ENCODE data around the gene GPC6. TPM values are rescaled to one million over a fixed set of nuclear protein-coding genes. Genes with fewer than 3 reads are reported as not detected.

GPC6 gene
- polyA plus RNA-seq, 1 donor from 2014 or later: 9.0 TPM

- H3K79me2 ChIP-seq (replicated peaks; ENCODE audit: insufficient read depth, low read length): no peaks in the 10 kb centered on the region
- no peaks in the 10 kb centered on the region for H3K36me3 ChIP-seq (ENCODE audit: insufficient read depth, low read length)
- H3K9me3 ChIP-seq (ENCODE audit: low read length): no peaks in the 10 kb centered on the region
- no peak overlapping the region for H3K4me3 ChIP-seq (ENCODE audit: low read length)
- no peak overlapping the region for H3K27ac ChIP-seq (ENCODE audit: low read length)
- TF ChIP-seq RAD21 (conservative IDR thresholded peaks at IDR 0.05): no peak
- no peaks in the 10 kb centered on the region for H3K9me2 ChIP-seq (ENCODE audit: insufficient read depth, low read length)
- no peak overlapping the region for H2AFZ ChIP-seq (ENCODE audit: low read depth, low read length)
- no peak overlapping the region for H3K4me2 ChIP-seq (ENCODE audit: low read length)
- no peaks in the 10 kb centered on the region for H3F3A ChIP-seq (ENCODE audit: insufficient read depth, low read length, poor library complexity, severe bottlenecking)
- H3K9ac ChIP-seq (ENCODE audit: low read length): no peak overlapping the region
- H3K27me3 ChIP-seq (ENCODE audit: insufficient read depth, low read depth, low read length): no peaks in the 10 kb centered on the region
- H4K20me1 ChIP-seq (ENCODE audit: insufficient read depth): no peaks in the 10 kb centered on the region
Observed at GRCh38 chr13:94174009-94174408, 947.4 kb downstream of the GPC6 start.

GRCh38 chr13:94175076-94175475 is 948.5 kb downstream of the GPC6 start:
- no peak overlapping the region for H3K4me3 ChIP-seq (ENCODE audit: low read length)
- H3K27me3 ChIP-seq (ENCODE audit: insufficient read depth, low read depth, low read length): no peaks in the 10 kb centered on the region
- H3K9me2 ChIP-seq (ENCODE audit: insufficient read depth, low read length): no peaks in the 10 kb centered on the region
- no peak overlapping the region for H3K27ac ChIP-seq (ENCODE audit: low read length)
- no peak for TF ChIP-seq POLR2AphosphoS5 (IDR thresholded peaks at IDR 0.05)
- H3K9ac ChIP-seq (ENCODE audit: low read length): no peak overlapping the region
- H2AFZ ChIP-seq (ENCODE audit: low read depth, low read length): no peak overlapping the region
- no peaks in the 10 kb centered on the region for H3K79me2 ChIP-seq (replicated peaks; ENCODE audit: insufficient read depth, low read length)
- H3F3A ChIP-seq (ENCODE audit: insufficient read depth, low read length, poor library complexity, severe bottlenecking): no peaks in the 10 kb centered on the region
- H3K4me2 ChIP-seq (ENCODE audit: low read length): no peak overlapping the region
- no peaks in the 10 kb centered on the region for H3K36me3 ChIP-seq (ENCODE audit: insufficient read depth, low read length)
- no peaks in the 10 kb centered on the region for H4K20me1 ChIP-seq (ENCODE audit: insufficient read depth)
- H3K9me3 ChIP-seq (ENCODE audit: low read length): no peaks in the 10 kb centered on the region

GRCh38 chr13:94176561-94176960 is 950.0 kb downstream of the GPC6 start:
- Histone ChIP-seq H4K20me1 (ENCODE audit: insufficient read depth) (no peaks in the 10 kb centered on the region), H3K36me3 (ENCODE audit: insufficient read depth, low read length) (no peaks in the 10 kb centered on the region), H3K4me3 (ENCODE audit: low read length) (no peak overlapping the region), H2AFZ (ENCODE audit: low read depth, low read length) (no peak overlapping the region), H3K27me3 (ENCODE audit: insufficient read depth, low read depth, low read length) (no peaks in the 10 kb centered on the region), H3K27ac (ENCODE audit: low read length) (no peak overlapping the region), H3K9ac (ENCODE audit: low read length) (no peak overlapping the region), H3K9me2 (ENCODE audit: insufficient read depth, low read length) (no peaks in the 10 kb centered on the region), H3K4me2 (ENCODE audit: low read length) (no peak overlapping the region), H3F3A (ENCODE audit: insufficient read depth, low read length, poor library complexity, severe bottlenecking) (no peaks in the 10 kb centered on the region), H3K79me2 (replicated peaks; ENCODE audit: insufficient read depth, low read length) (no peaks in the 10 kb centered on the region), H3K9me3 (ENCODE audit: low read length) (no peaks in the 10 kb centered on the region)
- TF ChIP-seq POLR2AphosphoS5 (IDR thresholded peaks at IDR 0.05): no peak
- no peak for TF ChIP-seq MXI1 (conservative IDR thresholded peaks at IDR 0.05; ENCODE audit: poor library complexity, severe bottlenecking)
- no peak for TF ChIP-seq SMC3 (conservative IDR thresholded peaks at IDR 0.05; ENCODE audit: poor library complexity)
- no peak for TF ChIP-seq EP300 (conservative IDR thresholded peaks at IDR 0.05; ENCODE audit: poor library complexity, severe bottlenecking)
- TF ChIP-seq REST (IDR thresholded peaks at IDR 0.05; ENCODE audit: borderline replicate concordance): no peak
- no peak for TF ChIP-seq RAD21 (conservative IDR thresholded peaks at IDR 0.05)

GRCh38 chr13:94177041-94177440 is 950.4 kb downstream of the GPC6 start:
- Histone ChIP-seq H3K9ac (ENCODE audit: low read length) (no peak overlapping the region), H3K27me3 (ENCODE audit: insufficient read depth, low read depth, low read length) (no peaks in the 10 kb centered on the region), H3K9me2 (ENCODE audit: insufficient read depth, low read length) (no peaks in the 10 kb centered on the region), H3K9me3 (ENCODE audit: low read length) (no peaks in the 10 kb centered on the region), H3F3A (ENCODE audit: insufficient read depth, low read length, poor library complexity, severe bottlenecking) (no peaks in the 10 kb centered on the region), H3K27ac (ENCODE audit: low read length) (no peak overlapping the region), H3K36me3 (ENCODE audit: insufficient read depth, low read length) (no peaks in the 10 kb centered on the region), H3K79me2 (replicated peaks; ENCODE audit: insufficient read depth, low read length) (no peaks in the 10 kb centered on the region), H3K4me2 (ENCODE audit: low read length) (no peak overlapping the region), H2AFZ (ENCODE audit: low read depth, low read length) (no peak overlapping the region), H4K20me1 (ENCODE audit: insufficient read depth) (no peaks in the 10 kb centered on the region), H3K4me3 (ENCODE audit: low read length) (no peak overlapping the region)
- TF ChIP-seq TAF1 (IDR thresholded peaks at IDR 0.05; ENCODE audit: low read depth) (no peak), RAD21 (conservative IDR thresholded peaks at IDR 0.05) (no peak), EP300 (conservative IDR thresholded peaks at IDR 0.05; ENCODE audit: poor library complexity, severe bottlenecking) (no peak), REST (IDR thresholded peaks at IDR 0.05; ENCODE audit: borderline replicate concordance) (no peak), POLR2AphosphoS5 (IDR thresholded peaks at IDR 0.05) (no peak), SMC3 (conservative IDR thresholded peaks at IDR 0.05; ENCODE audit: poor library complexity) (no peak), MXI1 (conservative IDR thresholded peaks at IDR 0.05; ENCODE audit: poor library complexity, severe bottlenecking) (no peak), CTCF (IDR thresholded peaks at IDR 0.05; ENCODE audit: poor library complexity, severe bottlenecking) (no peak), EZH2 (IDR thresholded peaks at IDR 0.05; ENCODE audit: borderline replicate concordance, insufficient read depth, low read length, poor library complexity, severe bottlenecking) (no peak)

Data from neural cell (in vitro differentiated cells).